ENCODE measurements around the gene LDLR.

DNA sequence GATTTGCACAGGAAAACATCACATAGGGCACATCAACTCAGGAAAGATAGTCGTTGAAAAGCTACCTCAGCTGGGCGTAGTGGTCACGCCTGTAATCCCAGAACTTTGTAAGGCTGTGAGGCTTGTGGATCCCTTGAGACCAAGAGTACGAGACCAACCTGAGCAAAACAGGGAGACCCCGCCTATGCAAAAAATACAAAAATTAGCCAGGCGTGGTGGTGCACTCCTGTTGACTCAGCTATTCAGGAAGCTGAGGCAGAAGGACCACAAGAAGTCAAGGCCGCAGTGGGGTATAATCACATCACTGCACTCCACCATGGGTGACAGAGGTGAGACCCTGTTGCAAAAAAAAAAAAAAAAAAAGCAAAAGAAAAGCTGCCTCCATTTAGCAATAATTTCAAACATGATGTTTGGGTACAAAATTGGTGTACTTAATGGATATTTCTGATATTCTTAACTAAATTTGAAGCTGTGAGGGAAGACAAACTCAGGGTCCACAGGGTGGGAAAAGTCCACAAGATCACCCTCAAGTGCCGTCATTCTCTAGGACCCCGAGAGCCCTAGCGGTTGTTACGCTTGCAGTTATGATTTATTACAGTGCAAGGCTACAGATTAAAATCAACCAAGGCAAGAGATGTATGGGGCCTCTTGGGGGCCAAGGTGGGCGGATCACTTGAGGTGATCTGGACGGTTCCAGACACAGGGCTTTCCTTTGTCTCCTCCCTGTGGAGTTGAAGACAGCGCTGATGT is 42.5 kb upstream of the LDLR start:
- no peak for TF ChIP-seq ESRRA (IDR thresholded peaks at IDR 0.05; ENCODE audit: borderline replicate concordance, low read length)
- TF ChIP-seq CEBPB (IDR thresholded peaks at IDR 0.05) = no peak
